Activated naive CD8-positive, alpha-beta T cell treated with anti-CD3 and anti-CD28 coated beads for 36 hours (primary cell): ENCODE data around the gene IFI35. TPM values are rescaled to one million over a fixed set of nuclear protein-coding genes. Genes with fewer than 3 reads are reported as not detected.

Source experiments
- DNase-seq: peaks from one replicate; pipeline ENCODE4 v3.0.0; 2021
- H3K27ac Mint-ChIP-seq: one replicate; pipeline ENCODE4 v1.8.0; 2022; ENCODE audit warnings: mild to moderate bottlenecking, moderate library complexity, mixed read lengths
- H3K27me3 Mint-ChIP-seq: one replicate; pipeline ENCODE4 v1.8.0; 2022; ENCODE audit warnings: mild to moderate bottlenecking, mixed read lengths
- H3K36me3 Mint-ChIP-seq: one replicate; pipeline ENCODE4 v1.8.0; 2021; ENCODE audit warnings: mild to moderate bottlenecking, mixed read lengths
- H3K4me1 Mint-ChIP-seq: one replicate; pipeline ENCODE4 v1.8.0; 2021; ENCODE audit warnings: mixed read lengths
- H3K4me3 Mint-ChIP-seq: one replicate; pipeline ENCODE4 v1.8.0; 2022; ENCODE audit warnings: mild to moderate bottlenecking, moderate library complexity, mixed read lengths
- H3K9me3 Mint-ChIP-seq: one replicate; pipeline ENCODE4 v1.8.0; 2022; ENCODE audit warnings: mixed read lengths
- total RNA-seq, 2 experiments: library from RNA; stranded (reverse); gene quantifications; one replicate each; pipeline ENCODE4 v1.2.3, GENCODE V29; 2021

Gene IFI35
- total RNA-seq, 2 experiments from 2014 or later, result 43.8 to 49.5 TPM

GRCh38 chr17:43056051-43056450 is 49.5 kb downstream of the IFI35 start:
- Mint-ChIP-seq H3K27me3 (no peaks in the 10 kb centered on the region), H3K4me3 (no peak overlapping the region), H3K9me3 (no peaks in the 10 kb centered on the region), H3K27ac (no peak overlapping the region), H3K36me3 (peaks cover 44% of the 10 kb centered on the region), H3K4me1 (no peaks in the 10 kb centered on the region)
- no peak for DNase-seq

GRCh38 chr17:43062984-43063638 is 56.5 kb downstream of the IFI35 start:
- DNase-seq, result no peak
- Mint-ChIP-seq H3K9me3 (no peaks in the 10 kb centered on the region), H3K4me3 (no peak overlapping the region), H3K4me1 (no peaks in the 10 kb centered on the region), H3K27ac (no peak overlapping the region), H3K36me3 (peaks cover 49% of the 10 kb centered on the region), H3K27me3 (no peaks in the 10 kb centered on the region)

Other genes starting within 250 kb of the IFI35 start
- not detected for gene RAMP2, start 245.6 kb upstream of the IFI35 start, total RNA-seq
- 10 to 100 TPM; 90.4 to 91.7 TPM for gene VPS25, start 233.3 kb upstream of the IFI35 start, total RNA-seq
- gene WNK4, start 226.2 kb upstream of the IFI35 start, total RNA-seq, result under 1 TPM; 0.25 to 0.26 TPM
- 10 to 100 TPM; 42.0 to 42.2 TPM for gene COA3, start 208.1 kb upstream of the IFI35 start, total RNA-seq
- gene CNTD1, start 207.9 kb upstream of the IFI35 start, total RNA-seq, result not detected
- 10 to 100 TPM; 87.5 to 88.3 TPM for gene BECN1, start 182.5 kb upstream of the IFI35 start, total RNA-seq
- 100 to 1,000 TPM; 227 to 235 TPM for gene PSME3, start 173.4 kb upstream of the IFI35 start, total RNA-seq
- gene AOC2, start 162.2 kb upstream of the IFI35 start, total RNA-seq, result 1 to 10 TPM; 1.9 to 2.6 TPM
- gene AOC3, start 155.6 kb upstream of the IFI35 start, total RNA-seq, result 1 to 10 TPM; 1.2 to 1.5 TPM
- gene G6PC1, start 106.0 kb upstream of the IFI35 start, total RNA-seq, result not detected
- 10 to 100 TPM; 80.2 to 87.4 TPM for gene AARSD1, start 42.3 kb upstream of the IFI35 start, total RNA-seq
- gene PTGES3L, start 26.7 kb upstream of the IFI35 start, total RNA-seq, result 1 to 10 TPM in 1 of 2 experiments, under 1 TPM in 1; 0.95 to 1.8 TPM
- gene RUNDC1, start 26.2 kb upstream of the IFI35 start, total RNA-seq, result 10 to 100 TPM in 1 of 2 experiments, 1 to 10 TPM in 1; 9.6 to 10.2 TPM
- 1,000 to 10,000 TPM; 1,508 to 1,555 TPM for gene RPL27, start 8.4 kb upstream of the IFI35 start, total RNA-seq
- gene VAT1, start 15.6 kb downstream of the IFI35 start, total RNA-seq, result 10 to 100 TPM; 20.8 to 23.0 TPM
- gene RND2, start 18.4 kb downstream of the IFI35 start, total RNA-seq, result not detected
- 10 to 100 TPM; 84.1 to 86.7 TPM for gene BRCA1, start 118.6 kb downstream of the IFI35 start, total RNA-seq
- 10 to 100 TPM; 36.7 to 36.9 TPM for gene NBR1, start 164.4 kb downstream of the IFI35 start, total RNA-seq
- 10 to 100 TPM in 1 of 2 experiments, 1 to 10 TPM in 1; 9.0 to 10.6 TPM for gene TMEM106A, start 205.1 kb downstream of the IFI35 start, total RNA-seq
- not detected for gene CCDC200, start 221.8 kb downstream of the IFI35 start, total RNA-seq
- gene RNU2-1, start 227.2 kb downstream of the IFI35 start, total RNA-seq, result 1,000 to 10,000 TPM; 3,764 to 4,468 TPM